Thyroid gland (tissue), 4 donors: ENCODE measurements around the gene ERCC6L2.

Source experiments
- POLR2A ChIP-seq, 2 donors: fragments of 450-650 bp; IDR thresholded peaks; one replicate each; pipeline ENCODE4 v1.6.1; 2017; ENCODE audit warnings: antibody characterized with exemption in 2 of 2, mild to moderate bottlenecking in 2 of 2, moderate library complexity in 1 of 2
- TF ChIP-seq, protein P1 (sequence below), 6 experiments: fragments of 200-600 bp in 3 of 6; fragments of 450-650 bp in 3 of 6; sonication (generic) in 3 of 6; IDR thresholded peaks; one replicate each; pipeline ENCODE4 v1.5.1; 2016 to 2019; ENCODE audit warnings: antibody characterized with exemption in 6 of 6, mild to moderate bottlenecking in 2 of 6, inconsistent platforms in 1 of 6, moderate library complexity in 1 of 6

- TF ChIP-seq, protein P1, sequence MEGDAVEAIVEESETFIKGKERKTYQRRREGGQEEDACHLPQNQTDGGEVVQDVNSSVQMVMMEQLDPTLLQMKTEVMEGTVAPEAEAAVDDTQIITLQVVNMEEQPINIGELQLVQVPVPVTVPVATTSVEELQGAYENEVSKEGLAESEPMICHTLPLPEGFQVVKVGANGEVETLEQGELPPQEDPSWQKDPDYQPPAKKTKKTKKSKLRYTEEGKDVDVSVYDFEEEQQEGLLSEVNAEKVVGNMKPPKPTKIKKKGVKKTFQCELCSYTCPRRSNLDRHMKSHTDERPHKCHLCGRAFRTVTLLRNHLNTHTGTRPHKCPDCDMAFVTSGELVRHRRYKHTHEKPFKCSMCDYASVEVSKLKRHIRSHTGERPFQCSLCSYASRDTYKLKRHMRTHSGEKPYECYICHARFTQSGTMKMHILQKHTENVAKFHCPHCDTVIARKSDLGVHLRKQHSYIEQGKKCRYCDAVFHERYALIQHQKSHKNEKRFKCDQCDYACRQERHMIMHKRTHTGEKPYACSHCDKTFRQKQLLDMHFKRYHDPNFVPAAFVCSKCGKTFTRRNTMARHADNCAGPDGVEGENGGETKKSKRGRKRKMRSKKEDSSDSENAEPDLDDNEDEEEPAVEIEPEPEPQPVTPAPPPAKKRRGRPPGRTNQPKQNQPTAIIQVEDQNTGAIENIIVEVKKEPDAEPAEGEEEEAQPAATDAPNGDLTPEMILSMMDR (IDR thresholded peaks at IDR 0.05): no peak
- no peak for TF ChIP-seq POLR2A (IDR thresholded peaks at IDR 0.05)
These were observed 88.2 kb downstream of the ERCC6L2 start for GRCh38 chr9:95963659-95964058.
